Neuronal stem cell (in vitro differentiated cells): ENCODE measurements around the gene KSR2.

Source experiments
- DNase-seq: peaks from one replicate; pipeline ENCODE4 v3.0.0-alpha.2; 2013; ENCODE audit warnings: low spot score
- H2AFZ ChIP-seq: one replicate; pipeline ENCODE4 v1.6.1; 2013; ENCODE audit warnings: mild to moderate bottlenecking, low read length, inconsistent platforms
- H2AK5ac ChIP-seq: 2 replicates; pipeline ENCODE4 v1.6.1; 2013; ENCODE audit warnings: low read depth, mild to moderate bottlenecking, inconsistent platforms, low read length, moderate library complexity, mixed read lengths
- H2BK120ac ChIP-seq: 2 replicates; pipeline ENCODE4 v1.6.1; 2013; ENCODE audit warnings: low read depth, mild to moderate bottlenecking, inconsistent platforms, low read length, moderate library complexity, mixed read lengths
- H2BK12ac ChIP-seq: one replicate; pipeline ENCODE4 v1.6.1; 2013; ENCODE audit warnings: low read length, inconsistent platforms
- H2BK15ac ChIP-seq: 2 replicates; pipeline ENCODE4 v1.6.1; 2013; ENCODE audit warnings: mild to moderate bottlenecking, low read length, inconsistent platforms, mixed read lengths
- H2BK5ac ChIP-seq: one replicate; pipeline ENCODE4 v1.6.1; 2013; ENCODE audit warnings: inconsistent platforms, mild to moderate bottlenecking, low read length, moderate library complexity
- H3K14ac ChIP-seq: one replicate; pipeline ENCODE4 v1.6.1; 2013; ENCODE audit warnings: low read length, inconsistent platforms
- H3K18ac ChIP-seq: 2 replicates; pipeline ENCODE4 v1.6.1; 2013; ENCODE audit warnings: low read length, inconsistent platforms
- H3K23ac ChIP-seq: 2 replicates; pipeline ENCODE4 v1.6.1; 2013; ENCODE audit warnings: low read depth, mild to moderate bottlenecking, mixed read lengths, low read length, inconsistent platforms; ENCODE audit not compliant: poor library complexity
- H3K27ac ChIP-seq: replicated peaks from 3 replicates; pipeline ENCODE4 v1.5.1; 2013; ENCODE audit warnings: low read length, inconsistent platforms
- H3K27me3 ChIP-seq, 3 experiments: 2 replicates each; pipeline ENCODE4 v1.6.1; 2013; ENCODE audit warnings: low read length in 3 of 3, mild to moderate bottlenecking in 2 of 3, inconsistent platforms in 1 of 3, low read depth in 1 of 3, mixed read lengths in 1 of 3, moderate library complexity in 1 of 3; ENCODE audit not compliant: control insufficient read depth in 3 of 3, insufficient read depth in 3 of 3
- H3K36me3 ChIP-seq, 2 donors: replicated peaks in 1 of 2; 2 replicates each; pipeline ENCODE4 v1.6.1; 2013; ENCODE audit warnings: low read length in 2 of 2; ENCODE audit not compliant: control insufficient read depth in 2 of 2, insufficient read depth in 2 of 2
- H3K4ac ChIP-seq: 2 replicates; pipeline ENCODE4 v1.6.1; 2013; ENCODE audit warnings: inconsistent platforms, mild to moderate bottlenecking, low read length, moderate library complexity
- H3K4me1 ChIP-seq, 2 donors: 1 replicate in 1 of 2; 2 replicates in 1 of 2; pipeline ENCODE4 v1.6.1; 2013; ENCODE audit warnings: low read length in 2 of 2, low read depth in 1 of 2; ENCODE audit not compliant: control insufficient read depth in 2 of 2, insufficient read depth in 1 of 2
- H3K4me2 ChIP-seq: one replicate; pipeline ENCODE4 v1.6.1; 2013; ENCODE audit warnings: mild to moderate bottlenecking, low read length, inconsistent platforms; ENCODE audit not compliant: insufficient read depth, poor library complexity, severe bottlenecking
- H3K4me3 ChIP-seq, 2 donors: 2 replicates each; pipeline ENCODE4 v1.5.1; 2013; ENCODE audit warnings: low read length in 2 of 2, mild to moderate bottlenecking in 2 of 2, inconsistent platforms in 1 of 2, moderate library complexity in 1 of 2
- H3K79me1 ChIP-seq: one replicate; pipeline ENCODE4 v1.6.1; 2013; ENCODE audit warnings: low read depth, mild to moderate bottlenecking, inconsistent platforms, low read length, moderate library complexity
- H3K9ac ChIP-seq: one replicate; pipeline ENCODE4 v1.6.1; 2013; ENCODE audit warnings: mild to moderate bottlenecking, low read depth, low read length, inconsistent platforms; ENCODE audit not compliant: poor library complexity
- H3K9me3 ChIP-seq, 2 donors: replicated peaks in 1 of 2; 2 replicates each; pipeline versions ENCODE3 to v1.6.1; 2013; ENCODE audit warnings: low read length in 2 of 2, mild to moderate bottlenecking in 2 of 2, inconsistent platforms in 1 of 2, low read depth in 1 of 2, mixed read lengths in 1 of 2, moderate library complexity in 1 of 2; ENCODE audit not compliant: control insufficient read depth in 2 of 2, insufficient read depth in 1 of 2
- H4K8ac ChIP-seq: one replicate; pipeline ENCODE4 v1.6.1; 2013; ENCODE audit warnings: low read depth, mild to moderate bottlenecking, inconsistent platforms, low read length, moderate library complexity
- H4K91ac ChIP-seq: one replicate; pipeline ENCODE4 v1.6.1; 2013; ENCODE audit warnings: low read length, low read depth, mild to moderate bottlenecking, inconsistent platforms; ENCODE audit not compliant: poor library complexity
- WGBS, 2 donors: extraction: QIAGEN DNeasy Blood & Tissue Kit; methylation state at CpG; one replicate each; pipeline ENCODE4 v1.1.7; 2013; ENCODE audit warnings: missing lambda C conversion rate in 2 of 2, mixed read lengths in 1 of 2; ENCODE audit not compliant: insufficient read length in 2 of 2, insufficient replicate concordance in 1 of 2; ENCODE audit errors: extremely low coverage in 2 of 2; 5-methylcytosine and 5-hydroxymethylcytosine counted together

The KSR2 gene

GRCh38 chr12:117686911-117687377, 281.8 kb downstream of the KSR2 start:
- H3K23ac ChIP-seq: no peak overlapping the region
- no peaks in the 10 kb centered on the region for H3K9me3 ChIP-seq
- H4K8ac ChIP-seq: no peak overlapping the region
- H3K18ac ChIP-seq: no peak overlapping the region
- no peak overlapping the region for H3K4me2 ChIP-seq
- no peak overlapping the region for H3K14ac ChIP-seq
- H3K79me1 ChIP-seq: no peaks in the 10 kb centered on the region
- H3K4me1 ChIP-seq: peaks cover 0 to 5% of the 10 kb centered on the region in 2 donors
- H3K36me3 ChIP-seq: no peaks in the 10 kb centered on the region
- no peaks in the 10 kb centered on the region for H3K27me3 ChIP-seq
- no peak overlapping the region for H3K4ac ChIP-seq
- no peak overlapping the region for H3K4me3 ChIP-seq
- no peak overlapping the region for H2AK5ac ChIP-seq
- no peak overlapping the region for H3K27ac ChIP-seq
- H2BK15ac ChIP-seq: no peak overlapping the region
- H2BK120ac ChIP-seq: no peak overlapping the region
- no peak overlapping the region for H4K91ac ChIP-seq
- H2BK12ac ChIP-seq: no peak overlapping the region
- H3K9ac ChIP-seq: no peak overlapping the region
- WGBS, 2 donors: no CpG with 5 or more reads among the region's 8 CpGs
- H2BK5ac ChIP-seq: no peak overlapping the region
- DNase-seq: no peak
- no peak overlapping the region for H2AFZ ChIP-seq

GRCh38 chr12:117686210-117686609, 282.6 kb downstream of the KSR2 start:
- Histone ChIP-seq H2BK12ac (no peak overlapping the region), H3K18ac (no peak overlapping the region), H3K36me3 (no peaks in the 10 kb centered on the region), H3K9ac (no peak overlapping the region), H3K14ac (no peak overlapping the region), H3K4me2 (no peak overlapping the region), H3K4me3 (no peak overlapping the region), H3K9me3 (no peaks in the 10 kb centered on the region), H4K91ac (no peak overlapping the region), H2AFZ (no peak overlapping the region), H3K27me3 (no peaks in the 10 kb centered on the region), H2BK5ac (no peak overlapping the region), H3K4ac (no peak overlapping the region), H4K8ac (no peak overlapping the region), H3K27ac (no peak overlapping the region), H3K4me1 (peaks cover 0 to 5% of the 10 kb centered on the region in 2 donors), H2AK5ac (no peak overlapping the region), H2BK15ac (no peak overlapping the region), H2BK120ac (no peak overlapping the region), H3K79me1 (no peaks in the 10 kb centered on the region), H3K23ac (no peak overlapping the region)
- no peak for DNase-seq
- WGBS, 2 donors: no CpG with 5 or more reads among the region's 1 CpG

- DNase-seq: peak; percentile 29
- Histone ChIP-seq H3K23ac (no peak overlapping the region), H3K79me1 (no peaks in the 10 kb centered on the region), H3K9me3 (no peaks in the 10 kb centered on the region), H3K4me3 (no peak overlapping the region), H2BK120ac (no peak overlapping the region), H3K27ac (no peak overlapping the region), H3K36me3 (no peaks in the 10 kb centered on the region), H2BK15ac (no peak overlapping the region), H3K4me2 (no peak overlapping the region), H3K4me1 (peaks cover 0 to 5% of the 10 kb centered on the region in 2 donors), H3K14ac (no peak overlapping the region), H4K8ac (no peak overlapping the region), H2AK5ac (no peak overlapping the region), H2AFZ (no peak overlapping the region), H4K91ac (no peak overlapping the region), H3K27me3 (no peaks in the 10 kb centered on the region), H3K4ac (no peak overlapping the region), H2BK12ac (no peak overlapping the region), H3K9ac (no peak overlapping the region), H3K18ac (peak overlapping the region; percentile 15), H2BK5ac (no peak overlapping the region)
- WGBS, 2 donors: no CpG with 5 or more reads among the region's 13 CpGs
Measured at GRCh38 chr12:117685110-117685926, 283.5 kb downstream of the KSR2 start.

DNA sequence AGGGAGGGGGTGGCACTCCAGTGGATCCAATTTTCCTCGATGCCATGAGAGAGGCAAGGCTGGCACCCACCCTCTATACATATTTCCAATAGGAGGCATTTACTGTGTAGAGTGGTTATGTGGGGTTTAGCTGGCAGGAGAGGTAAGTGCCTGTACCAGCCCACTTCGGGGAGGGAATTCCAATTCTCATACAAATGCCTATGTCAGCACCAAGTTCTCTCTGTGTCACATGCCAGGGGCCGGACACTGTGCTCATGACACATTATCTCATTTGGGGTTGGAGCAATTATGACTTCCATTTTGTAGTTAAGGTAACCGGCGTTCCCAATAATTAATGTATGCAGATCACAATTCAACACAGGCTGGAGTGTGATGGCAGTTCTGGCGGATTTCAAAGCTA, 284.3 kb downstream of the KSR2 start:
- Histone ChIP-seq H3K4ac (no peak overlapping the region), H3K4me2 (no peak overlapping the region), H2BK5ac (no peak overlapping the region), H4K91ac (no peak overlapping the region), H3K27me3 (no peaks in the 10 kb centered on the region), H3K9ac (no peak overlapping the region), H3K36me3 (no peaks in the 10 kb centered on the region), H2AFZ (no peak overlapping the region), H4K8ac (no peak overlapping the region), H3K79me1 (no peaks in the 10 kb centered on the region), H3K9me3 (no peaks in the 10 kb centered on the region), H2BK12ac (no peak overlapping the region), H3K27ac (no peak overlapping the region), H2BK15ac (no peak overlapping the region), H3K18ac (no peak overlapping the region), H2AK5ac (no peak overlapping the region), H3K4me1 (peaks cover 0 to 5% of the 10 kb centered on the region in 2 donors), H3K4me3 (no peak overlapping the region), H3K23ac (no peak overlapping the region), H3K14ac (no peak overlapping the region), H2BK120ac (no peak overlapping the region)
- DNase-seq: no peak
- no CpG with 5 or more reads among the region's 6 CpGs for WGBS, 2 donors
